GM19397 (cell line): ENCODE measurements around the gene BAIAP3.

Experiments
- ATAC-seq: cut with Tn5 transposase; IDR thresholded peaks from one replicate; pipeline ENCODE4 v1.9.1; 2021; ENCODE audit warnings: mild to moderate bottlenecking, moderate library complexity; ENCODE audit not compliant: unreplicated experiment

Gene BAIAP3

GRCh38 chr16:1362807-1363206, 29.4 kb downstream of the BAIAP3 start:
- ATAC-seq = no peak

- no peak for ATAC-seq
These were observed 30.1 kb downstream of the BAIAP3 start for GRCh38 chr16:1363501-1364041.

GRCh38 chr16:1364510-1364909, 31.1 kb downstream of the BAIAP3 start:
- ATAC-seq = no peak

GRCh38 chr16:1366060-1366711, 32.7 kb downstream of the BAIAP3 start:
- ATAC-seq = no peak

- ATAC-seq = no peak
These were observed 33.4 kb downstream of the BAIAP3 start for GRCh38 chr16:1366712-1367299.

- no peak for ATAC-seq
These were observed 34.2 kb downstream of the BAIAP3 start for GRCh38 chr16:1367486-1368174.

GRCh38 chr16:1371054-1371978, 37.9 kb downstream of the BAIAP3 start:
- no peak for ATAC-seq

GRCh38 chr16:1372292-1372950, 39.0 kb downstream of the BAIAP3 start:
- no peak for ATAC-seq

GRCh38 chr16:1374418-1375297, 41.2 kb downstream of the BAIAP3 start:
- no peak for ATAC-seq

- no peak for ATAC-seq
These were observed 41.8 kb downstream of the BAIAP3 start for GRCh38 chr16:1375298-1375640.

GRCh38 chr16:1375741-1376410, 42.4 kb downstream of the BAIAP3 start:
- no peak for ATAC-seq

GRCh38 chr16:1377406-1378010, 44.1 kb downstream of the BAIAP3 start:
- no peak for ATAC-seq

GRCh38 chr16:1378087-1378803, 44.8 kb downstream of the BAIAP3 start:
- ATAC-seq = no peak

GRCh38 chr16:1378804-1379303, 45.4 kb downstream of the BAIAP3 start:
- no peak for ATAC-seq

GRCh38 chr16:1379304-1380076, 46.0 kb downstream of the BAIAP3 start:
- no peak for ATAC-seq

GRCh38 chr16:1380195-1380594, 46.8 kb downstream of the BAIAP3 start:
- no peak for ATAC-seq
